AG09319 (cell line): ENCODE data around the gene PSMD14.

Experiments used
- DNase-seq: peaks from one replicate; pipeline ENCODE4 v3.0.0-alpha.2; 2010; ENCODE audit warnings: low read depth; ENCODE audit errors: extremely low read depth
- TF ChIP-seq, protein P1 (sequence below): IDR thresholded peaks from 2 replicates; pipeline ENCODE4 v1.5.1; 2011; ENCODE audit warnings: low read depth, mild to moderate bottlenecking, inconsistent platforms, low read length, moderate library complexity

Gene PSMD14

DNA sequence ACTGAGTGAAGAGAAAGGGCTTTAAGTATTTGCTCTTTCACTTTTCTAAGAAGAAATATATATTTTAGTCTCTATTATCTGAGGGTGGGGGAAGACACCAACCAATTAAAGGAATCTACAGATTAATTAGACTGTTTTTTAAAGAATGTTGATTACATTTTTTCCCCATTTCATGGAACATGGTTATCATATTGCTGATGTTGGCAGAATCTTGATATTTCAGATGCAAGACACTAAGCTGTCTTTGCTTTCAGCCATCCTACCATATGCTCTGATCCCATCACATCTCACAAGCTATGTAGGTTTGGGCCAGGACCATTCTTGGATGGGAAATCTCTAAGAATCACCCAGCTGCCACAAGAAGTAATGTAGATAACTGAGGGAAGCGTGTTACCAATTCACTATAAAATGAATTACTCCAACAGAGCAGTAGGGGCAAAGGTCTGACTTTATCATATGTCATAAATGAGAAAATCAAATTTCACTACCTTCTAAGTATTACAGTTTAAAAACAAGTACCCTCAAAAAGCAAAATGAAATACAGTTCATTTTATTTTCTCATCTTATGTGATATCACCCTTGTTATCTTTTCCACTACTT is 101.2 kb downstream of the PSMD14 start:
- DNase-seq: no peak
- TF ChIP-seq, protein P1, sequence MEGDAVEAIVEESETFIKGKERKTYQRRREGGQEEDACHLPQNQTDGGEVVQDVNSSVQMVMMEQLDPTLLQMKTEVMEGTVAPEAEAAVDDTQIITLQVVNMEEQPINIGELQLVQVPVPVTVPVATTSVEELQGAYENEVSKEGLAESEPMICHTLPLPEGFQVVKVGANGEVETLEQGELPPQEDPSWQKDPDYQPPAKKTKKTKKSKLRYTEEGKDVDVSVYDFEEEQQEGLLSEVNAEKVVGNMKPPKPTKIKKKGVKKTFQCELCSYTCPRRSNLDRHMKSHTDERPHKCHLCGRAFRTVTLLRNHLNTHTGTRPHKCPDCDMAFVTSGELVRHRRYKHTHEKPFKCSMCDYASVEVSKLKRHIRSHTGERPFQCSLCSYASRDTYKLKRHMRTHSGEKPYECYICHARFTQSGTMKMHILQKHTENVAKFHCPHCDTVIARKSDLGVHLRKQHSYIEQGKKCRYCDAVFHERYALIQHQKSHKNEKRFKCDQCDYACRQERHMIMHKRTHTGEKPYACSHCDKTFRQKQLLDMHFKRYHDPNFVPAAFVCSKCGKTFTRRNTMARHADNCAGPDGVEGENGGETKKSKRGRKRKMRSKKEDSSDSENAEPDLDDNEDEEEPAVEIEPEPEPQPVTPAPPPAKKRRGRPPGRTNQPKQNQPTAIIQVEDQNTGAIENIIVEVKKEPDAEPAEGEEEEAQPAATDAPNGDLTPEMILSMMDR: no peak

DNA sequence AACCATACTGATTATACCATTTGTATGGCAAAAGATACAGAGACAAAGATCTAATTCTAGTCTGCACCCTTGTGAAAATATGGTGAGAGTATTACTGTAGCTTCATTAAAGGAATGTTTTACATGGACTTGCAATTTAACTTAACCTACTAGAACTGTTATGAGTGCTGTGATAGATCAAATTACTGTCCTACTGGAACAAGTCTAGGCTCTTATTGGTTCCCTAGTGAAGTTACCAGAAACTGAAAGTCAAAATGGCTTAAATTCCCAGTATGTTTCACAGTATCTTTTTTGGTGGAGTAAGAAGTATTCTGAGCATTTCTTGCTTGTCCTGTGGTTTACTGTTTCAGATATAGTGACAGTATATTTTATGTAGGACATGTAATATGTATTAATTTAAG is 104.1 kb downstream of the PSMD14 start:
- no peak for DNase-seq

DNA sequence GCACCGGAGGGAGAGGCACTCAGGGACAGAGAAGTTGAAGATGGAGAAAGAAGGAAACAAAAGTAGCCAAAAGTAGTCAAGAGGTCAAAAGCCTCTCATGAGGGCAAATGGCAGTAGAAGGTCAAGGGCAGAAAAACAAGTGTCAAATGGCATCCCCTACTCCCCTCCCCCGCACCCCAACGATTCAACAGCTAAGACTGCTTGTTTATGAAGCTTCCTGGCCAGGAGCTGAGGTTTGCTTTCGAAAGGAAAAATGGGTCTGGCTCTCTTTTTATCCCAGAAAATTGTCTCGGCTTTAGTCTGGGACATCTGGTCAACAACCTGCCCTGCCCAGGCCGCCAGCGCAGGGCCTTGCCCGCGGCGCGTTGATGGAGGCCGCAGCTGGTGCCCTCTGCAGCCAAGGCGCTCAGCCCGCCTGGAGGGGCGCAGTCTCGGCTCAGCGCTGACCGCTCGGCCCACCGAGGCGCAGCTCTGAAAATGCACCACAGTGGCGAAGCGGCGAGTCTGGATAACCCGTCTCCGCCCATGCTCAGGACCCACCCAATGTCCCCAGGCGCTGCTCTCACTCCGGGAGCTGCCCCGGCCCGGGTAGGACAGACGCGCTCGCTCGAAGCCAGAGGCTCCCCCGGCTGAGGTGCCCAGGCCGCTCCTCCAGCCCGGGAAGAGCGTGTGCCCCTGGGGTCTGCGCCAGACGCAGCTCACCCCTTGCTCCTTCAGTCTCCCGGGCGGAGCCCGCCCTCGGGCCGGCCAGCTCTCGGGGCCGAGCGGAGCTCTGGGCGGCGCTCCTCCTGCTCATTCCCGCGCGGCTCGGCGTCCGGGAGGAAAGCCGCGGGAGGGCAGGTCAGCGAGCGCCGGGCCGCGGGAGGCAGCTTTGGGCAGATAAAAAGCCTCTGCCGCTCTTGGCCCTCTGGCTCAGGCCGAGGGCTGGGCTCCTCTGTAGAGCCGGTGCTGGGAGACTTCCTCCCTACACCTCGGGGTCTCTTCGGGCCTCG is 106.1 kb downstream of the PSMD14 start:
- DNase-seq: no peak

More for the DNA sequence above, 104.1 kb downstream of the PSMD14 start:
- TF ChIP-seq, protein P1: no peak

DNA sequence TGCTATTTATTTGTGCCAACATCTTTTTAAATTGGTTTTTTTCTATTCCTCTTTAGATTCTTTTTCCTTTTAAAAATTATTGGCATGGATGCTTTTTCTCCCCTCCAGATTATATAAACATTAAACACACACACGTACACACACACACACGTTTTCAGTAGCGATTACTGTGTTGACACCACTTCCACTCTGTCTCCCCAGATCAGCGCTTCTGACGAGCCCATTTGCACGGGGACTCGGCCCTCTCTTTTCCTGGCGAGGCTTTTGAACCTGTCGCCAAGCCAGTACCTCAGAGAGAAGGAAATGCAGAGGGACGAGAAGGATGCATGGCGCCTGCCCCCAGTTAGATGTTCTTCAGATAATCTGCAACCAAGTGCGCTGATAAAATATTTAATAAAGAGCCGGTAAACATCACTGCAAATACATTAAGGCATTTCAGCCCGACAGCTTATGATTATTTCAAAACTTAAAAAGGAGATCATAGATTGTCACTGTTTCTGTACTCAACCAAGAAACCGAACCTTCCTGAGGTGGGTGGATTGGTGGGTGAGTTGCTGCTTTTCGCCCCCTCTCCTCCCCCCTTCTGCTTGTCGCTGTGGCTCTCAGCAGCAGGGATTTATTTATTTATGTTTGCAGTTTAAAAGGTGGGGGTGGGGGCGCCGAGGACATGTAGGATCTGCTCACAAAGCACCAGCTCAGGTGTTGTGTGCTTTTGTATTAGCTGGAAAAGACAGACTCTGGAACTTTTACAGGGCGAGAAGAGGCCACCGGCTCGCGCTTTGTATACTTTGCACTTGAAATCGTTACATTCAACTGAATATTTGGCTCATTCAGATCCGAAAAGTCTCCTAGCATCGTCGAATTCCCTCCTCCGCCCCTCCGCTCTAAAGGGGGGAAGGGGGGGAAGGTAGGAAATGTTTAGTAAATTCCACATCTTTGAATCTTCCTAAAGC is 107.1 kb downstream of the PSMD14 start:
- DNase-seq: no peak
- TF ChIP-seq, protein P1: no peak

More for the DNA sequence above, 106.1 kb downstream of the PSMD14 start:
- TF ChIP-seq, protein P1: peak; percentile 5

DNA sequence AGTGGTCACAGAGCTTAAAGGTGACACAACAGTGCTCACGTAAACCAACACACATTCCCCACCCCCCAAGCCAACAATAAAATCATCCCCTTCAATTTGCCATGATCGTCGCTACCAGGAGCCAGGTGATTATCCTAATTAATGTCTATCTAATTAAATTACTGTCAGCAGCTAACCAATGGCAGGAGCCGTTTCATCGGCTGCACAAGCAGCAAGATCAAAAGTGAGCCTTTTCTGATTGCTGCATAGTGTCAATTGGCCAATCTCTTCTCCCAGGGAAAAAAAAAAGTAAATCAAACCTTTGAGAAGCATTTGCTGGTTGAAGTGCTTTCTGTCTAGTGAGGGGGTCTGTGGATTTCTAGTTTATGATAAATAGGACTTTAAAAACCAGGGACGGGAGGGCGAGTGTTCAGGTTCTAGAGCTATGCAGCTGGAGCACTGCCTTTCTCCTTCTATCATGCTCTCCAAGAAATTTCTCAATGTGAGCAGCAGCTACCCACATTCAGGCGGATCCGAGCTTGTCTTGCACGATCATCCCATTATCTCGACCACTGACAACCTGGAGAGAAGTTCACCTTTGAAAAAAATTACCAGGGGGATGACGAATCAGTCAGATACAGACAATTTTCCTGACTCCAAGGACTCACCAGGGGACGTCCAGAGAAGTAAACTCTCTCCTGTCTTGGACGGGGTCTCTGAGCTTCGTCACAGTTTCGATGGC is 107.9 kb downstream of the PSMD14 start, which contains the start of gene TBR1:
TSS of gene TBR1 (plus strand) at position 311 of the 721 bp plus-strand sequence. CDS start at position 425, 114 bp downstream.
- DNase-seq: no peak
- TF ChIP-seq, protein P1: no peak

DNA sequence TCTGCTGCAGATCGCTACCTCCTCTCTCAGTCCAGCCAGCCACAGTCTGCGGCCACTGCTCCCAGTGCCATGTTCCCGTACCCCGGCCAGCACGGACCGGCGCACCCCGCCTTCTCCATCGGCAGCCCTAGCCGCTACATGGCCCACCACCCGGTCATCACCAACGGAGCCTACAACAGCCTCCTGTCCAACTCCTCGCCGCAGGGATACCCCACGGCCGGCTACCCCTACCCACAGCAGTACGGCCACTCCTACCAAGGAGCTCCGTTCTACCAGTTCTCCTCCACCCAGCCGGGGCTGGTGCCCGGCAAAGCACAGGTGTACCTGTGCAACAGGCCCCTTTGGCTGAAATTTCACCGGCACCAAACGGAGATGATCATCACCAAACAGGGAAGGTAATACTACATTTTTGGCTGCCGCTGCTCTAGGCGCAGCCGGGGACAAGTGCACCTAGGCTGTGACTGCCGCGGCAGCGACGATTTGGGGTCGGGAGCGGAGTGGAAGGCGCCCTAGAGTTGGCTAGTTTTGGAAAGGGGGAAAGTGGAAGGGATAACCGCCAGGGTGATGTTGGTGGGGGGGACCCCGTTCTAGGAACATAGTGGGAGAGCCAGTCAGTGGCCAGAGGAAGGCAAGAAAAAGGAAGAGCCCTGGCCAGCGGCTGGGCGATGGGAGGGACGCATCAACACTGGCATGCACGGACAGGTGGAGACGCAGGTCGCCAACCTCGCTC is 108.6 kb downstream of the PSMD14 start:
- TF ChIP-seq, protein P1: no peak
- no peak for DNase-seq
